OCI-LY3 (cell line): Measurements from ENCODE around the gene CIZ1.

ENCODE experiments used
- H2AFZ ChIP-seq: fragments of 200-600, 300-600 bp; shearing (Covaris generic); 2 replicates; pipeline ENCODE4 v1.6.0; 2014; ENCODE audit warnings: antibody characterized with exemption, low read depth, low read length
- H3K27ac ChIP-seq: fragments of 200-600, 300-600 bp; sonication (generic); 2 replicates; pipeline ENCODE4 v1.5.1; 2014; ENCODE audit warnings: mild to moderate bottlenecking, low read length, moderate library complexity, mixed read lengths
- H3K27me3 ChIP-seq: fragments of 200-600, 300-600 bp; sonication (generic); 2 replicates; pipeline ENCODE4 v1.6.1; 2014; ENCODE audit warnings: low read depth, low read length, mixed read lengths
- H3K36me3 ChIP-seq: fragments of 200-600, 300-600 bp; sonication (generic); replicated peaks from 2 replicates; pipeline ENCODE3; 2014; ENCODE audit warnings: low read depth, low read length, mixed read lengths
- H3K4me1 ChIP-seq: fragments of 300-600, 200-600 bp; sonication (generic); 2 replicates; pipeline ENCODE4 v1.6.1; 2014; ENCODE audit warnings: low read length, mixed read lengths
- H3K4me2 ChIP-seq: fragments of 200-600, 300-600 bp; sonication (generic); 2 replicates; pipeline ENCODE4 v1.6.1; 2014; ENCODE audit warnings: low read length, mixed read lengths
- H3K4me3 ChIP-seq: fragments of 300-600, 200-600 bp; sonication (generic); 2 replicates; pipeline ENCODE4 v1.5.1; 2014; ENCODE audit warnings: antibody characterized with exemption, mild to moderate bottlenecking, low read length, moderate library complexity
- H3K79me2 ChIP-seq: fragments of 300-600, 200-600 bp; shearing (Covaris generic); 2 replicates; pipeline ENCODE4 v1.6.1; 2014; ENCODE audit warnings: mild to moderate bottlenecking, low read length, mixed read lengths
- H3K9ac ChIP-seq: fragments of 300-600, 200-600 bp; shearing (Covaris generic); 2 replicates; pipeline ENCODE4 v1.6.0; 2014; ENCODE audit warnings: mild to moderate bottlenecking, low read length, moderate library complexity
- H3K9me3 ChIP-seq: fragments of 200-600, 300-600 bp; shearing (Covaris generic); 2 replicates; pipeline ENCODE4 v1.6.1; 2014; ENCODE audit warnings: low read length, mixed read lengths; ENCODE audit not compliant: insufficient read depth
- H4K20me1 ChIP-seq: fragments of 200-600, 300-600 bp; sonication (generic); 2 replicates; pipeline ENCODE4 v1.6.1; 2016; ENCODE audit warnings: low read length, mixed read lengths; ENCODE audit not compliant: insufficient read depth
- EZH2phosphoT487 ChIP-seq: fragments of 200-600 bp; shearing (Covaris generic); IDR thresholded peaks from 2 replicates; pipeline ENCODE4 v1.6.1; 2018; ENCODE audit warnings: antibody characterized with exemption, mixed run types, low read depth
- TF ChIP-seq, protein P1 (sequence below): fragments of 200-600, 300-600 bp; sonication (generic); IDR thresholded peaks from 2 replicates; pipeline ENCODE4 v1.5.1; 2014; ENCODE audit warnings: antibody characterized with exemption, low read length, low read depth

Gene CIZ1

DNA sequence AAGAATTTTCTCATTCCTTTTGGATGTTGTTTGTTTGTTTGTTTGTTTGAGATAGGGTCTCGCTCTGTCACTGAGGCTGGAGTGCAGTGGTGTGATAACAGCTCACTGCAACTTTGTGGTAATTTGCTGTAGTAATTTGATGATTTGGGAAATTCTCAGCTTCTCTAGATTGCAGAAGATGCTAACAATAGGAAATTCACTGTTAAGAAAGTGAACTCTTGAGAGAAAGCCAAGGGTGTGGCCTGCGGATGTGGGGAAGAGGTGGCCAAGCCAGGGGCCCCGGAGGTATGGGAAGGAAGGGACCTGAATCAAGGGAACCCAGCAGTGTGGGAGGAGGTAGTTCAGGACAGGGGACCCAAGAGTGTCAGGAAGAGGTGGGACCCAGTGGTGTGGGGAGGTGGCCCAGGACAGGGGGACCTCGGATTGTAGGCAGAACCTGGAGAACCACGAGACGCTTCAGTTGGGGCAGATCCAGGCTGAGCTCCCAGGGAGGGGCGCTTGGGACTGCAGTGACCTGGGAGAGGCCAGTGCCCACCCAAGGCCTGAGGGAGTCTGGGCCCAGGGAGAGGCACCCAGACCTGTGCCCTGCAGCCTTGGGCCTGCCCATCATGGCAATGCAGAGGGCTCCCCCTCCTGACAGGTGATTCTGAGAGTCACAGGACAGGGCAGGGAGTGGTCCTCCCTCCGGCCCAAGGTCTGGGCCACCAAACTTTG, 47.7 kb downstream of the CIZ1 start:
- no peak overlapping the region for H2AFZ ChIP-seq
- H3K4me1 ChIP-seq, result no peaks in the 10 kb centered on the region
- no peak overlapping the region for H3K4me2 ChIP-seq
- H3K27ac ChIP-seq, result no peak overlapping the region
- H3K4me3 ChIP-seq, result no peak overlapping the region
- H3K9ac ChIP-seq, result no peak overlapping the region
- no peaks in the 10 kb centered on the region for H3K9me3 ChIP-seq
- H3K79me2 ChIP-seq, result no peaks in the 10 kb centered on the region
- no peaks in the 10 kb centered on the region for H3K36me3 ChIP-seq
- H3K27me3 ChIP-seq, result no peaks in the 10 kb centered on the region
- H4K20me1 ChIP-seq, result no peaks in the 10 kb centered on the region
- TF ChIP-seq EZH2phosphoT487, result no peak
- TF ChIP-seq, protein P1, sequence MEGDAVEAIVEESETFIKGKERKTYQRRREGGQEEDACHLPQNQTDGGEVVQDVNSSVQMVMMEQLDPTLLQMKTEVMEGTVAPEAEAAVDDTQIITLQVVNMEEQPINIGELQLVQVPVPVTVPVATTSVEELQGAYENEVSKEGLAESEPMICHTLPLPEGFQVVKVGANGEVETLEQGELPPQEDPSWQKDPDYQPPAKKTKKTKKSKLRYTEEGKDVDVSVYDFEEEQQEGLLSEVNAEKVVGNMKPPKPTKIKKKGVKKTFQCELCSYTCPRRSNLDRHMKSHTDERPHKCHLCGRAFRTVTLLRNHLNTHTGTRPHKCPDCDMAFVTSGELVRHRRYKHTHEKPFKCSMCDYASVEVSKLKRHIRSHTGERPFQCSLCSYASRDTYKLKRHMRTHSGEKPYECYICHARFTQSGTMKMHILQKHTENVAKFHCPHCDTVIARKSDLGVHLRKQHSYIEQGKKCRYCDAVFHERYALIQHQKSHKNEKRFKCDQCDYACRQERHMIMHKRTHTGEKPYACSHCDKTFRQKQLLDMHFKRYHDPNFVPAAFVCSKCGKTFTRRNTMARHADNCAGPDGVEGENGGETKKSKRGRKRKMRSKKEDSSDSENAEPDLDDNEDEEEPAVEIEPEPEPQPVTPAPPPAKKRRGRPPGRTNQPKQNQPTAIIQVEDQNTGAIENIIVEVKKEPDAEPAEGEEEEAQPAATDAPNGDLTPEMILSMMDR, result no peak; the same call in 1 of the 2 replicates

DNA sequence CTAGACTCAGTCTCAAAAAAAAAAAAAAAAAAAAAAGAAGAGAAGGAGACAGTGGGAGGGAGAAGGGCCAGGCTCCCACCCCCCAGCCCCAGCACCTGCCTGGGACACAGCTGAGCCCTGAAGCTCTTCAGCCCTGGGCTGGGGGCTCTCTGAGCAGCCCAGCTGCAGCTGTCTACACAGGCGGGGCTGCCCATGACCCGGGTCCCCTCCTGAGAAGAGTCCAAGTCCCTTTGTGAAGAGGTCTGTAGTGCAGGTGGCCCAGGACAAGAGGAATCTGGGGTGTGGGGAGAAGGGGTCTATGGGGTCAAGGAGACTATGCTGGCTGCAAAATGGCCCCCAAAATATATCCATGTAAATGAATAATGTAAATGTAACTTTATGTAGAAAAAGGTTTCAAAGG, 48.8 kb downstream of the CIZ1 start:
- Histone ChIP-seq H3K36me3 (no peaks in the 10 kb centered on the region), H3K79me2 (no peaks in the 10 kb centered on the region), H3K9me3 (no peaks in the 10 kb centered on the region), H3K4me3 (no peak overlapping the region), H3K4me2 (no peak overlapping the region), H2AFZ (no peak overlapping the region), H4K20me1 (no peaks in the 10 kb centered on the region), H3K4me1 (no peaks in the 10 kb centered on the region), H3K9ac (no peak overlapping the region), H3K27ac (no peak overlapping the region), H3K27me3 (no peaks in the 10 kb centered on the region)
- TF ChIP-seq, protein P1, result no peak
- no peak for TF ChIP-seq EZH2phosphoT487

DNA sequence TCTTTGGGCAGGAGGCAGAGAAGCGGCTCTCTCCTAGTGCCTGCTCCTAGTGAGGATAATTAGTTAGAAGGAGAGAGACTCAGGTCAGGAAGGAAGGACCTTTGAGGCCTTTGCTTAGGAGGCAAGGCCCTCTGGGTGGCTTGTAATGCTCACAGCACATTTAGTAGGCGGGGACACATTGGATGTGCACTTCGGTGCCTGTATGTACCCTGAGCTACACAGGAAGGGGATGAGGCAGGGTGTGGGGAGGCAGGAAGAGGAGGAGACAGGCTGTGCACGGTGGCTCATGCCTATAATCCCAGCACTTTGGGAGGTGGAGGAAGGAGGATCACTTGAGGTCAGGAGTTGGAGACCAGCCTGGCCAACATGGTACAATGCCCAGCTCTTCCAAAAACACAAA, 49.3 kb downstream of the CIZ1 start:
- Histone ChIP-seq H3K9ac (no peak overlapping the region), H3K9me3 (no peaks in the 10 kb centered on the region), H3K4me1 (no peaks in the 10 kb centered on the region), H3K79me2 (no peaks in the 10 kb centered on the region), H3K27me3 (no peaks in the 10 kb centered on the region), H4K20me1 (no peaks in the 10 kb centered on the region), H3K4me2 (no peak overlapping the region), H3K36me3 (no peaks in the 10 kb centered on the region), H3K27ac (no peak overlapping the region), H3K4me3 (no peak overlapping the region), H2AFZ (no peak overlapping the region)
- TF ChIP-seq EZH2phosphoT487, result no peak
- TF ChIP-seq, protein P1, result no peak

DNA sequence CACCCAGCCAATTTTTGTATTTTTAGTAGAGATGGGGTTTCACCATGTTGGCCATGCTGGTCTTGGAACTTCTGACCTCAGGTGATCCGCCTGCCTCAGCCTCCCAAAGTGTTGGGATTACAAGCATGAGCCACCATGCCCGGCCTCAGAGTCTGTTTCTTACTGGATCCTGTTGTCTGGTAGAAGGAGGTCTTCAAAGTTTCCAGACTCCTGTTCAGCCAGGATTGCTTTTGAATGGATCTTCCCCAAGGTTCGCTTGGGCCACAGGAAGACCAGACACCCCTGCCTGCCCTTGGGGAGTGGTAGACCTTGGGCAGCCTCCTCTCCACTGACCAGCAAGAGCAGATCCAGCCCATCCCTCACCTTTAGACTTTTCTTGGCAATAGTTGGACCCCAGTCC, 49.8 kb downstream of the CIZ1 start:
- Histone ChIP-seq H4K20me1 (no peaks in the 10 kb centered on the region), H3K9me3 (no peaks in the 10 kb centered on the region), H3K27ac (no peak overlapping the region), H2AFZ (no peak overlapping the region), H3K4me1 (no peaks in the 10 kb centered on the region), H3K9ac (no peak overlapping the region), H3K4me3 (no peak overlapping the region), H3K27me3 (no peaks in the 10 kb centered on the region), H3K36me3 (no peaks in the 10 kb centered on the region), H3K4me2 (no peak overlapping the region), H3K79me2 (no peaks in the 10 kb centered on the region)
- TF ChIP-seq, protein P1, result no peak
- no peak for TF ChIP-seq EZH2phosphoT487
